Esophagus squamous epithelium (tissue), 5 donors: ENCODE measurements around the gene TNFAIP2. TPM values are rescaled to one million over a fixed set of nuclear protein-coding genes. Genes with fewer than 3 reads are reported as not detected.

ENCODE experiments used
- DNase-seq: peaks from one replicate; lab custom pipeline; 2025; lab: John Stamatoyannopoulos, UW
- H3K27ac ChIP-seq, 4 donors: fragments of 200-600 bp; sonication (generic); one replicate each; pipeline ENCODE4 v1.5.1; 2016 to 2019; ENCODE audit warnings: mild to moderate bottlenecking in 1 of 4
- H3K27me3 ChIP-seq, 4 donors: fragments of 200-600 bp; sonication (generic); 1 replicate in 3 of 4; 2 replicates in 1 of 4; pipeline versions ENCODE4 v1.5.1 to v1.6.0; 2017 to 2021; ENCODE audit warnings: antibody characterized with exemption in 1 of 4
- H3K36me3 ChIP-seq, 3 donors: fragments of 200-600 bp; sonication (generic); one replicate each; pipeline ENCODE4 v1.5.1; 2016 to 2019
- H3K4me1 ChIP-seq, 3 donors: fragments of 200-600 bp; sonication (generic); one replicate each; pipeline ENCODE4 v1.5.1; 2017 to 2019
- H3K4me3 ChIP-seq, 4 donors: fragments of 200-600 bp; sonication (generic); 1 replicate in 3 of 4; 2 replicates in 1 of 4; pipeline ENCODE4 v1.5.1; 2016 to 2019; ENCODE audit warnings: mild to moderate bottlenecking in 2 of 4, moderate library complexity in 1 of 4
- H3K9me3 ChIP-seq, 3 donors: fragments of 200-600 bp; sonication (generic); one replicate each; pipeline ENCODE4 v1.5.1; 2016 to 2019
- POLR2A ChIP-seq, 4 donors: fragments of 450-650 bp; IDR thresholded peaks; one replicate each; pipeline ENCODE4 v1.6.1; 2017; ENCODE audit warnings: antibody characterized with exemption in 4 of 4, mild to moderate bottlenecking in 4 of 4, moderate library complexity in 3 of 4
- WGBS, 2 donors: methylation state at CpG; one replicate each; pipeline ENCODE4 v1.1.5; 2018; 5-methylcytosine and 5-hydroxymethylcytosine counted together
- intact Hi-C: fragments of 100-400 bp; cut with DNase I; formaldehyde crosslinking; loops from one replicate; pipeline ENCODE4 v1.15.0; 2022
- total RNA-seq, 4 donors: library from RNA; depleted of rRNA; stranded (reverse); fragments of >200 nt; gene quantifications; one replicate each; pipeline ENCODE4 v1.1.0, GENCODE V29; 2016
- TF ChIP-seq, protein P1 (sequence below), 6 experiments: fragments of 450-650 bp in 4 of 6; fragments of 200-600 bp in 2 of 6; sonication (generic) in 2 of 6; IDR thresholded peaks; one replicate each; pipeline ENCODE4 v1.5.1; 2016 to 2019; ENCODE audit warnings: antibody characterized with exemption in 6 of 6, mild to moderate bottlenecking in 4 of 6, moderate library complexity in 4 of 6
- donor health status: DM: yes; HTN: yes; CAD: no.

Gene TNFAIP2
- total RNA-seq, 4 donors from 2014 or later = 36.6 to 163 (median 130) TPM

DNA sequence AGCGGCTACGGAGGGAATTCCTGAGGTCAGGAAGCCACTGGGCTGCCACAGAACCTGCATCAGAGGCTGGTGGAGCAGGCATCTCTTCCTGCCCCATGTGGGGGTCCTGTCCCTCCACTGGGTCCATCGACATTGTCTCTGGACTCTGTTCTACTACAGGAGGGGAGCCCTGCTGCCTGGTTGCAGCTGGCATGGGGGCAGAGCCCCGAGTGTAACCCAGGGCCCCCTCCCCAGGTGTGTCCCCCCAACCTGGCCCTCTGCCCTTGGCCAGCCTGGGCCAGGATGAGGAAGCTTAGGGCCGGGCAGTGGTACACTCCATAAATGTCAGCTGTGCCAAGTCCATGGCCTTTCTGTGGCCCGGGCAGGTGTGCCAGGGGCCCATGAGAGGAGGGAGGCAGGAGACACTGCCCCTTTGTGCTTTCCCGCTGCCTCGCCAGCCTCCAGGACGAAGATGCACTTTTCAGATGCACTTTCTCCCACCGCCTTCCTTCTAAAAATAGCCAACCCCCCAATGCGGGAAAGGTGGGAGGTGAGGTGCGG lies 32.7 kb upstream of the TNFAIP2 start:
- TF ChIP-seq, protein P1, sequence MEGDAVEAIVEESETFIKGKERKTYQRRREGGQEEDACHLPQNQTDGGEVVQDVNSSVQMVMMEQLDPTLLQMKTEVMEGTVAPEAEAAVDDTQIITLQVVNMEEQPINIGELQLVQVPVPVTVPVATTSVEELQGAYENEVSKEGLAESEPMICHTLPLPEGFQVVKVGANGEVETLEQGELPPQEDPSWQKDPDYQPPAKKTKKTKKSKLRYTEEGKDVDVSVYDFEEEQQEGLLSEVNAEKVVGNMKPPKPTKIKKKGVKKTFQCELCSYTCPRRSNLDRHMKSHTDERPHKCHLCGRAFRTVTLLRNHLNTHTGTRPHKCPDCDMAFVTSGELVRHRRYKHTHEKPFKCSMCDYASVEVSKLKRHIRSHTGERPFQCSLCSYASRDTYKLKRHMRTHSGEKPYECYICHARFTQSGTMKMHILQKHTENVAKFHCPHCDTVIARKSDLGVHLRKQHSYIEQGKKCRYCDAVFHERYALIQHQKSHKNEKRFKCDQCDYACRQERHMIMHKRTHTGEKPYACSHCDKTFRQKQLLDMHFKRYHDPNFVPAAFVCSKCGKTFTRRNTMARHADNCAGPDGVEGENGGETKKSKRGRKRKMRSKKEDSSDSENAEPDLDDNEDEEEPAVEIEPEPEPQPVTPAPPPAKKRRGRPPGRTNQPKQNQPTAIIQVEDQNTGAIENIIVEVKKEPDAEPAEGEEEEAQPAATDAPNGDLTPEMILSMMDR (IDR thresholded peaks at IDR 0.05) = no peak
- no peak for TF ChIP-seq POLR2A (IDR thresholded peaks at IDR 0.05)
- H3K27ac ChIP-seq = no peak overlapping the region
- peaks cover 0 to 35% (median 0%) of the 10 kb centered on the region in 4 donors for H3K27me3 ChIP-seq
- 82 to 93% methylated on average over 5 to 10 of the region's 12 CpGs for WGBS, 2 donors
- H3K4me1 ChIP-seq = peaks cover 11 to 33% (median 26%) of the 10 kb centered on the region in 3 donors
- intact Hi-C loops = no loop called here
- no peak for DNase-seq
- peak overlapping the region in 1 of 4 donors; percentile 77 for H3K4me3 ChIP-seq
- no peaks in the 10 kb centered on the region for H3K36me3 ChIP-seq
- H3K9me3 ChIP-seq = no peaks in the 10 kb centered on the region

DNA sequence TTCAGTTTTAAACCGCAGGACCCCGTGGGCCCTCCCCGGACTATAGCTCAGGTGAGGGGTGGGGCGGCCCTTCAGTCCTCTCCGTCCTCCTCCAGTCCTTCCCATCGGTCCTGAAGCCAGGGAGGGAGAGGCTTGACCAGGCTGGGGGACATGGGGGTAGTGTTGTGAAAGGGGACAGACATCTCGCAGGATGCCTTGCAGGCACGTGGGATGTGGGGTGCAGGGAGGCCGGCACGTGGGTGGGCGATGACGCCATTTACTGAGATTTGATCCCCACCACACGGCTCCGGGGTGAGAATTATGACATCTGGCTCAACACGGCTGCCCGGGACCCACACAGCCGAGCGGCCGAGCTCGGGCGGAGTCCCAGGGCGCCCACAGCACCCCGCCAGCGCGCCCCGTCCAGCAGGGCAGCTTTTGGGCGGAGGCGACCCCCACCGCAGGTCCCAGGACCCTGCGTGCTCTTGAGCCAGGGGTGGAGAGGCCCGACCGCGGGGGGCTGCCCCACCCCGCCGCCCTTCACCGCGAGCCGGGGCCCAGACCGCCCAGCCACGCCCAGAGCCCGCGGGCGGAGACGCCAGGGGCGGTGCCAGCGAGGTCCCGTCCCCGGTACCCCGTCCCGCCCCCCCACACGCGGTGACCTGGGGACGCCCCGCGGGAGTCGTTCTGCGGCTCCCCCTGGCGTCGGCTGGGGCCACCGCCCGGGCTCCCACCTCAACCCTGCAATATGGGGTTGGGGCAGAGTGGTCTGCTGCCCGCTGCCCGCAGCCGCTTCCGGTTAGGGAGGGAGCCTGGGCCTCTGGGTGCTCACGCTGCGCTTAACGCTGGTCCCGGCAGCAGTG lies 32.0 kb upstream of the TNFAIP2 start:
- peak overlapping the region; percentile 8 to 74 (median 52) for H3K27ac ChIP-seq
- TF ChIP-seq, protein P1 (IDR thresholded peaks at IDR 0.05) = peak; percentile 35 to 55 (median 50)
- no peak for TF ChIP-seq POLR2A (IDR thresholded peaks at IDR 0.05)
- peak overlapping the region; percentile 31 to 77 (median 50) for H3K4me3 ChIP-seq
- no peak for DNase-seq
- no peaks in the 10 kb centered on the region for H3K9me3 ChIP-seq
- intact Hi-C loops = no loop called here
- peaks cover 11 to 33% (median 26%) of the 10 kb centered on the region in 3 donors for H3K4me1 ChIP-seq
- H3K27me3 ChIP-seq = peaks cover 0 to 28% (median 0%) of the 10 kb centered on the region in 4 donors
- H3K36me3 ChIP-seq = no peaks in the 10 kb centered on the region
- 37% methylated on average over 8 of the region's 69 CpGs; no CpG with 5 or more reads in 1 of the 2 donors for WGBS, 2 donors

DNA sequence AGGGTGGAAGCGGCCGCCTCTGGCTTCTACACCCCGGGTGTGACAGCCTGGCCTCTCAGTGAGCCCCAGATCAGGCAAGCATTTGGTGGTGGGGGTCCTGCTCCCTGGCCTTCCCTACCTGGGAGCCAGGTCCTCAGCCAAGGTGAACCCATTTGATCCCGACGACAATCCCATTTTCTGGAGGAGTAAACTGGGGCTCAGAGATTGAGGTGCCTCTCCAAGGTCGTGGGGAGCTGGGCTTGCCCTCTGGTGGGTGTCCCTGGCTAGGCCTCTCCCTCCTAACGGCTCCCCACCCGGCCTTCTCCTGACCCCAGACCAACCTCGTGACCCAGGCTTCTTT lies 31.4 kb upstream of the TNFAIP2 start:
- intact Hi-C loops = no loop called here
- peak overlapping the region; percentile 8 to 74 (median 52) for H3K27ac ChIP-seq
- WGBS, 2 donors = 44% methylated on average over 4 of the region's 9 CpGs; no CpG with 5 or more reads in 1 of the 2 donors

DNA sequence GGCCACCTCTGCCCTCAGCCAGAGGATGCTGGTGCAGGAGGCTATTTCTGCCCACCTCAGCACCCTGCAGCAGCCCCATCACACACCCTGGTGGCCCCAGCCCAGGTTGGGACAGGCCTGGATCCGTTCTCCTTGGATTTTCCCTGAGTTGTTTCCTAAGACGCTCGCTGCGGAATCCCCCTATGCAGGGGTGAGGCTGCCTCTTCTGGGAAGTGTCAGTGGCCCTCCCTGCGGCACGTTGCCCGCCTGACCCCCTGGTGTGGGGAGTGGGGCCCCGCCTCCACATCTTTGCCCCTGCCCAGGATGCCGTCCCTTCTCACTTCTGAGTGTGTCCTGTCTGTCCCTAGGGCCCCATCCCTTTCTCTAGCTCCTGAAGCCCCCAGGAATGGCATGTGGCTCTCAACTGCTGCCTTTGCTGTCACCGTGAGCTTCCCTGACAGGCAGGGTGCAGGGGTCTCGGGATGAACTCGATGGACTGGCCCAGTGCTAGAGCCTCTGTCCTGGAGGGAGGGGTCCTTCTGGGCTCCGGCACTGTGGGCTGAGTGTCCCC lies 29.3 kb upstream of the TNFAIP2 start:
- intact Hi-C loops = no loop called here
- Histone ChIP-seq H3K4me1 (peaks cover 14 to 36% (median 27%) of the 10 kb centered on the region in 3 donors), H3K27me3 (peaks cover 0 to 26% (median 0%) of the 10 kb centered on the region in 4 donors)

More for the DNA sequence above, 31.4 kb upstream of the TNFAIP2 start:
- TF ChIP-seq POLR2A (IDR thresholded peaks at IDR 0.05) = no peak
- TF ChIP-seq, protein P1 (IDR thresholded peaks at IDR 0.05) = peak in 1 of 6 experiments; percentile 15
- H3K27me3 ChIP-seq = peaks cover 0 to 22% (median 0%) of the 10 kb centered on the region in 4 donors
- H3K9me3 ChIP-seq = no peaks in the 10 kb centered on the region
- peak overlapping the region; percentile 31 to 77 (median 50) for H3K4me3 ChIP-seq
- no peaks in the 10 kb centered on the region for H3K36me3 ChIP-seq
- H3K4me1 ChIP-seq = peaks cover 11 to 33% (median 26%) of the 10 kb centered on the region in 3 donors
- DNase-seq = no peak

More for the DNA sequence above, 29.3 kb upstream of the TNFAIP2 start:
- peak overlapping the region; percentile 16 to 82 (median 71) for H3K27ac ChIP-seq
- no peak for DNase-seq
- H3K36me3 ChIP-seq = no peaks in the 10 kb centered on the region
- H3K4me3 ChIP-seq = peak overlapping the region in 2 of 4 donors; percentile 9 to 49
- TF ChIP-seq, protein P1 (IDR thresholded peaks at IDR 0.05) = no peak
- TF ChIP-seq POLR2A (IDR thresholded peaks at IDR 0.05) = no peak
- 37 to 52% methylated on average over 5 to 6 of the region's 13 CpGs for WGBS, 2 donors
- no peaks in the 10 kb centered on the region for H3K9me3 ChIP-seq
